Measurements from ENCODE around the gene CEMIP. TPM values are rescaled to one million over a fixed set of nuclear protein-coding genes. Genes with fewer than 3 reads are reported as not detected.

Gene CEMIP
- total and polyA plus RNA-seq, 12 donors, result 0.01 to 1.9 (median 0.23) TPM; not detected in 1

DNA sequence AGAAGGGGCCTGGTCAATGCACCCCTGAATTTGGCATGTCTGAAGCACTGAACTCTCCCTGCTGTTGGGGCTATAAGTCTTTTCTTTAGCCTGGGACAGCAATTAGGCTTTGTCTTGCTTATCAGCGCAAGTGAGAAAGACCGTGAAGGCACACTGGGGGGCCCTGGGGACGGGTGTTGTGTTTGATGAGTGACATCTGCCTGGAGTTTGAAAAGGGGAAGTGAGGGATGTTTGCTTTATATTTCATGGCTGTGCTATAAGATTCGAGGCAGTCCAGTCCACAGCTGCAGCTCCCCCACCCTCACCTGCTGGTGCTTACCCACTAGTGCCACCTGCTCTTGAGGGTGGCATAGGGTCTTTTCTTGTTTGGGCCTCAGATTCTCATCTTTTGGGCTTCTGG is 44.8 kb downstream of the CEMIP start:
- WGBS, 2 donors, result 70 to 72% methylated on average over 4 of the region's 4 CpGs

DNA sequence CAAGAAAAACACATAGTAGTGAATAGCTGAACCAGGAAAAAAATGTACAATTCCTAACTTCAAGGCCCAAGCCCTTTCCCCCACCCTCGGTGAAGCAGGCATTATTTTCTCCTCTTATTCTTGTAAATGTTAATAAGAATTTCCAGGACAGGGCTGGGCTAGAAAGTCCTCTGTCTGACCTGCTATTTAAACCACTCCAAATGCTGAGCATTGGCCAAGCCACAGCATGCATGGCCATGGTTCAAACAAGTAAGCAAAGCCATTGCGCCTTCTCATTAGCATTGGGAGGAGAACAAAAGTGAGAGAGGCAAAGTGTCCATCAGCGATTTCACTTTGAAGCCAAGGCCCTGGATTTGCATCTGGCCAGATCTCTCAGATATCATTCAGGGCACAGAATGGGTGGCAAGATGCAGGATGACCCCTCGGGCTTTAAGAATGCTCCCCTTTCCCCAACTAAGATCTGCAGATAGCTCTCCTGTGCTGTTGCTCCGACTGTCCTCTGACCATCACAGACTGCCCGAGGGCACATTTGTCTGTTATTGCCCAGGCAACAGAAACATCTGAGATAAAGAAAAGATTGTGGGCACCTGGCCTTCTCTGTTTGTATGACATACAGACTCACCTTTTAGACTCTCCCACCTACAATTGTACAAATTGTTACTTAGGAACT is 46.3 kb downstream of the CEMIP start:
- Histone ChIP-seq H3K27me3 (no peaks in the 10 kb centered on the region), H3K4me3 (no peak overlapping the region), H3K27ac (no peak overlapping the region), H3K4me1 (no peaks in the 10 kb centered on the region), H3K36me3 (no peaks in the 10 kb centered on the region), H3K9me3 (no peaks in the 10 kb centered on the region)
- intact Hi-C loops (cut with DNase I), result no loop called here
- WGBS, 2 donors, result 74 to 80% methylated on average over 6 of the region's 6 CpGs
- TF ChIP-seq, protein P1, sequence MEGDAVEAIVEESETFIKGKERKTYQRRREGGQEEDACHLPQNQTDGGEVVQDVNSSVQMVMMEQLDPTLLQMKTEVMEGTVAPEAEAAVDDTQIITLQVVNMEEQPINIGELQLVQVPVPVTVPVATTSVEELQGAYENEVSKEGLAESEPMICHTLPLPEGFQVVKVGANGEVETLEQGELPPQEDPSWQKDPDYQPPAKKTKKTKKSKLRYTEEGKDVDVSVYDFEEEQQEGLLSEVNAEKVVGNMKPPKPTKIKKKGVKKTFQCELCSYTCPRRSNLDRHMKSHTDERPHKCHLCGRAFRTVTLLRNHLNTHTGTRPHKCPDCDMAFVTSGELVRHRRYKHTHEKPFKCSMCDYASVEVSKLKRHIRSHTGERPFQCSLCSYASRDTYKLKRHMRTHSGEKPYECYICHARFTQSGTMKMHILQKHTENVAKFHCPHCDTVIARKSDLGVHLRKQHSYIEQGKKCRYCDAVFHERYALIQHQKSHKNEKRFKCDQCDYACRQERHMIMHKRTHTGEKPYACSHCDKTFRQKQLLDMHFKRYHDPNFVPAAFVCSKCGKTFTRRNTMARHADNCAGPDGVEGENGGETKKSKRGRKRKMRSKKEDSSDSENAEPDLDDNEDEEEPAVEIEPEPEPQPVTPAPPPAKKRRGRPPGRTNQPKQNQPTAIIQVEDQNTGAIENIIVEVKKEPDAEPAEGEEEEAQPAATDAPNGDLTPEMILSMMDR (IDR thresholded peaks at IDR 0.05), result no peak
- ATAC-seq (peak in 6 of 8 donors; percentile 53 to 82 (median 60)), DNase-seq (peak; percentile 7 to 17)

More for the DNA sequence above, 44.8 kb downstream of the CEMIP start:
- TF ChIP-seq, protein P1 (IDR thresholded peaks at IDR 0.05), result no peak
- Histone ChIP-seq H3K27ac (no peak overlapping the region), H3K4me1 (peaks cover 0 to 14% (median 0%) of the 10 kb centered on the region in 9 donors), H3K27me3 (no peaks in the 10 kb centered on the region), H3K4me3 (no peak overlapping the region), H3K9me3 (no peaks in the 10 kb centered on the region), H3K36me3 (no peaks in the 10 kb centered on the region)
- ATAC-seq, result no peak
- intact Hi-C loops (cut with DNase I), result no loop called here
- DNase-seq, result no peak

DNA sequence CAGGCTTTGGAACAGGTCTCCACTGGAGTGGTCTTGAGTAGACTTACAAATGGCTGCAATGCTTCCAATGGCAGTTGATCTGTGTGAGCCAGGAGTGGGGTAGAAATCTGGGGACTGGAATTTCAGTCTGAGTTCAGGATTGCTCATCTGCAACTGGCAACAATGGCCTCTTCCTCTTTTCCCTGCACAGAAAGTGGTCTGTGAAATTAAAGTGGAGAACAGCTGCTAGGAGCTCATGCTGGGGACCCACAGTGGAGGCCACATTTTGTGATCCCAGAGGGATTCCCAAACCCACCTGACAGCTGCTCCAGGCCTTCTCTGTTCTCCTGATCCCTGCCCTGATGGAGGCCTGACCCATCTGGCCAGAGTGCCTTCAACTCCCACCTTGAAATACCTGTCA is 49.6 kb downstream of the CEMIP start:
- H3K4me1 ChIP-seq, result no peaks in the 10 kb centered on the region
- no peak overlapping the region for H3K4me3 ChIP-seq
- H3K27me3 ChIP-seq, result no peaks in the 10 kb centered on the region
- ATAC-seq (no peak), DNase-seq (no peak)
- no peak overlapping the region for H3K27ac ChIP-seq
- TF ChIP-seq, protein P1 (IDR thresholded peaks at IDR 0.05), result no peak
- no peaks in the 10 kb centered on the region for H3K36me3 ChIP-seq
- intact Hi-C loops (cut with DNase I), result no loop called here
- no peaks in the 10 kb centered on the region for H3K9me3 ChIP-seq

DNA sequence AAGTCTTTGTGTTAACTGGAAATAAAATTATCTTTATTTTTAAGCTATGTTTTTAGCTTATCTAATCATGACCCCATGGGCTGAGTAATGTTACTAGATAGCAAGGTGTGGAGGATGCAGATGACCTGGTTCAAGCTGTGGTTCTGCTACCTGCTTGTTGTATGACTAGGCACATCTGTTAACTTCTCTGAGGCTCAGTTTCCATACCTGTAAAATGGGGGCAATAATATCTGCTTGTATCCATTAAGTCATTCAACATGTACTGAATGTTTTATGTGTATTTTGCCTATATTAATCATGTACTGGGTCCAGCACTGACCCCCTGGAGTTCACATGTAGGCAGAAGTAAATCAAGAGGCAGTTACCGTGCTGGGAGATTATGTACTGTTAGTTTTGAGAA is 51.5 kb downstream of the CEMIP start:
- 100% methylated on average over 1 of the region's 1 CpG for WGBS, 2 donors
- intact Hi-C loops (cut with DNase I), result no loop called here
- DNase-seq, result no peak
- Histone ChIP-seq H3K27me3 (no peaks in the 10 kb centered on the region), H3K4me1 (no peaks in the 10 kb centered on the region), H3K4me3 (no peak overlapping the region), H3K27ac (no peak overlapping the region), H3K36me3 (no peaks in the 10 kb centered on the region), H3K9me3 (no peaks in the 10 kb centered on the region)
- no peak for ATAC-seq
- TF ChIP-seq, protein P1 (IDR thresholded peaks at IDR 0.05), result no peak

Measured in heart right ventricle (tissue), 16 donors.